Astrocyte (in vitro differentiated cells and primary cell): Measurements from ENCODE around the gene THUMPD1. TPM values are rescaled to one million over a fixed set of nuclear protein-coding genes. Genes with fewer than 3 reads are reported as not detected.
"Not testable (repeated sequence)": the region's sequence is repeated elsewhere in the genome, so short reads cannot be mapped to it uniquely, and the experiment has no call there.

Source experiments
- DNase-seq: peaks from one replicate; pipeline ENCODE4 v3.0.0-alpha.2; 2010; ENCODE audit warnings: low read depth
- FAIRE-seq: peaks from 2 replicates; lab custom pipeline; 2011; peaks lifted over from hg19 to GRCh38; lab: Jason Lieb, UNC
- H2AFZ ChIP-seq: 2 replicates; pipeline ENCODE4 v1.6.0; 2012; ENCODE audit warnings: low read depth, low read length, inconsistent platforms
- H3K27ac ChIP-seq: 2 replicates; pipeline ENCODE4 v1.5.1; 2011; ENCODE audit warnings: low read depth, low read length, inconsistent platforms
- H3K27me3 ChIP-seq: 2 replicates; pipeline ENCODE4 v1.6.0; 2011; ENCODE audit warnings: low read length, inconsistent platforms; ENCODE audit not compliant: insufficient read depth
- H3K36me3 ChIP-seq: 2 replicates; pipeline ENCODE4 v1.5.1; 2011; ENCODE audit warnings: low read length, inconsistent platforms; ENCODE audit not compliant: insufficient read depth
- H3K4me1 ChIP-seq: 2 replicates; pipeline ENCODE4 v1.5.1; 2011; ENCODE audit warnings: low read length, inconsistent platforms; ENCODE audit not compliant: insufficient read depth
- H3K4me2 ChIP-seq: 2 replicates; pipeline ENCODE4 v1.6.0; 2012; ENCODE audit warnings: low read length, inconsistent platforms
- H3K4me3 ChIP-seq: 2 replicates; pipeline ENCODE4 v1.5.1; 2011; ENCODE audit warnings: low read depth, mild to moderate bottlenecking, low read length, inconsistent platforms; ENCODE audit not compliant: insufficient read depth
- H3K79me2 ChIP-seq: 2 replicates; pipeline ENCODE4 v1.6.0; 2012; ENCODE audit warnings: mild to moderate bottlenecking, low read length, inconsistent platforms; ENCODE audit not compliant: insufficient read depth
- H3K9ac ChIP-seq: 2 replicates; pipeline ENCODE4 v1.6.0; 2012; ENCODE audit warnings: mild to moderate bottlenecking, low read length, inconsistent platforms
- H3K9me3 ChIP-seq: 2 replicates; pipeline ENCODE4 v1.5.1; 2012; ENCODE audit warnings: low read depth, mild to moderate bottlenecking, low read length, inconsistent platforms; ENCODE audit not compliant: insufficient read depth
- H4K20me1 ChIP-seq: 2 replicates; pipeline ENCODE4 v1.6.0; 2012; ENCODE audit warnings: low read length, inconsistent platforms; ENCODE audit not compliant: insufficient read depth
- H3K27ac Mint-ChIP-seq: one replicate; pipeline ENCODE4 v1.8.0; 2021; ENCODE audit warnings: mild to moderate bottlenecking, mixed read lengths; ENCODE audit not compliant: unreplicated experiment
- H3K27me3 Mint-ChIP-seq: one replicate; pipeline ENCODE4 v1.8.0; 2021; ENCODE audit warnings: low read depth, mixed read lengths; ENCODE audit not compliant: unreplicated experiment
- H3K36me3 Mint-ChIP-seq: one replicate; pipeline ENCODE4 v1.8.0; 2021; ENCODE audit warnings: low read depth, mixed read lengths; ENCODE audit not compliant: unreplicated experiment
- H3K4me1 Mint-ChIP-seq: one replicate; pipeline ENCODE4 v1.8.0; 2021; ENCODE audit warnings: low read depth, mixed read lengths; ENCODE audit not compliant: unreplicated experiment
- H3K4me3 Mint-ChIP-seq: one replicate; pipeline ENCODE4 v1.8.0; 2021; ENCODE audit warnings: mild to moderate bottlenecking, moderate library complexity, mixed read lengths; ENCODE audit not compliant: unreplicated experiment
- H3K9me3 Mint-ChIP-seq: one replicate; pipeline ENCODE4 v1.8.0; 2021; ENCODE audit warnings: mild to moderate bottlenecking, mixed read lengths; ENCODE audit not compliant: unreplicated experiment
- CTCF ChIP-seq: IDR thresholded peaks from 2 replicates; pipeline ENCODE4 v1.5.1; 2011; ENCODE audit warnings: low read depth, mild to moderate bottlenecking, inconsistent platforms, low read length, moderate library complexity; ENCODE audit not compliant: insufficient read depth
- EZH2 ChIP-seq: IDR thresholded peaks from 2 replicates; pipeline ENCODE4 v1.6.1; 2012; ENCODE audit warnings: mild to moderate bottlenecking, low read length, inconsistent platforms; ENCODE audit not compliant: insufficient read depth
- total RNA-seq: library from RNA; stranded (reverse); gene quantifications from 2 replicates; pipeline ENCODE4 v1.2.1, GENCODE V29; 2021

Gene THUMPD1
- total RNA-seq, 1 donor from 2014 or later = 28.6 TPM

GRCh38 chr16:20711277-20711911 lies 30.2 kb downstream of the THUMPD1 start:
- Mint-ChIP-seq H3K9me3 (no peaks in the 10 kb centered on the region), H3K36me3 (peaks cover 2% of the 10 kb centered on the region), H3K27ac (no peak overlapping the region), H3K27me3 (peaks cover 8% of the 10 kb centered on the region), H3K4me3 (no peak overlapping the region), H3K4me1 (no peaks in the 10 kb centered on the region)
- FAIRE-seq = no peak
- DNase-seq = no peak
- H3K9me3 ChIP-seq = no peaks in the 10 kb centered on the region
- H3K27me3 ChIP-seq = no peaks in the 10 kb centered on the region
- no peak overlapping the region for H3K4me2 ChIP-seq
- H3K27ac ChIP-seq = no peak overlapping the region
- H3K36me3 ChIP-seq = no peaks in the 10 kb centered on the region
- H4K20me1 ChIP-seq = no peaks in the 10 kb centered on the region
- TF ChIP-seq CTCF (no peak), EZH2 (no peak)
- H3K4me3 ChIP-seq = no peak overlapping the region
- H3K9ac ChIP-seq = no peak overlapping the region
- no peak overlapping the region for H2AFZ ChIP-seq
- no peaks in the 10 kb centered on the region for H3K79me2 ChIP-seq
- no peaks in the 10 kb centered on the region for H3K4me1 ChIP-seq

GRCh38 chr16:20708129-20708528 lies 33.5 kb downstream of the THUMPD1 start:
- H4K20me1 ChIP-seq, H2AFZ ChIP-seq, DNase-seq, H3K27ac Mint-ChIP-seq, H3K9me3 Mint-ChIP-seq, H3K9me3 ChIP-seq, H3K4me3 Mint-ChIP-seq, H3K4me3 ChIP-seq, H3K36me3 Mint-ChIP-seq, H3K36me3 ChIP-seq, H3K27me3 Mint-ChIP-seq, H3K4me2 ChIP-seq, FAIRE-seq, H3K9ac ChIP-seq, H3K79me2 ChIP-seq, H3K4me1 Mint-ChIP-seq, H3K27me3 ChIP-seq, H3K27ac ChIP-seq, H3K4me1 ChIP-seq: not testable (repeated sequence)

- DNase-seq (no peak), FAIRE-seq (no peak)
- no peaks in the 10 kb centered on the region for H3K4me1 Mint-ChIP-seq
- no peak overlapping the region for H2AFZ ChIP-seq
- H4K20me1 ChIP-seq = no peaks in the 10 kb centered on the region
- peaks cover 3% of the 10 kb centered on the region for H3K9me3 Mint-ChIP-seq
- no peaks in the 10 kb centered on the region for H3K9me3 ChIP-seq
- H3K36me3 Mint-ChIP-seq = no peaks in the 10 kb centered on the region
- no peak for TF ChIP-seq EZH2
- TF ChIP-seq CTCF = no peak
- H3K27ac Mint-ChIP-seq = no peak overlapping the region
- no peak overlapping the region for H3K4me3 ChIP-seq
- no peaks in the 10 kb centered on the region for H3K79me2 ChIP-seq
- no peaks in the 10 kb centered on the region for H3K36me3 ChIP-seq
- H3K27me3 ChIP-seq = no peaks in the 10 kb centered on the region
- H3K4me1 ChIP-seq = no peaks in the 10 kb centered on the region
- no peak overlapping the region for H3K4me2 ChIP-seq
- no peaks in the 10 kb centered on the region for H3K27me3 Mint-ChIP-seq
- H3K9ac ChIP-seq = no peak overlapping the region
- no peak overlapping the region for H3K27ac ChIP-seq
- H3K4me3 Mint-ChIP-seq = no peak overlapping the region
These were observed 34.2 kb downstream of the THUMPD1 start for GRCh38 chr16:20707461-20707860.

- not testable (repeated sequence) for H3K27me3 Mint-ChIP-seq, H3K4me3 ChIP-seq, H3K4me1 Mint-ChIP-seq, H3K27me3 ChIP-seq, H3K27ac ChIP-seq, H3K9me3 Mint-ChIP-seq, H3K36me3 ChIP-seq, H3K4me2 ChIP-seq, H3K27ac Mint-ChIP-seq, H3K36me3 Mint-ChIP-seq, DNase-seq, H3K4me1 ChIP-seq, FAIRE-seq, H3K9me3 ChIP-seq, H3K4me3 Mint-ChIP-seq, H4K20me1 ChIP-seq, H2AFZ ChIP-seq, H3K79me2 ChIP-seq, H3K9ac ChIP-seq
These were observed 35.6 kb downstream of the THUMPD1 start for GRCh38 chr16:20705972-20706371.
